Measurements from ENCODE around the gene DENND10.
"Not testable (repeated sequence)": the region's sequence is repeated elsewhere in the genome, so short reads cannot be mapped to it uniquely, and the experiment has no call there.

Gene DENND10

GRCh38 chr10:119135513-119135881 is 31.6 kb downstream of the DENND10 start:
- DNase-seq, result peak; percentile 63

DNA sequence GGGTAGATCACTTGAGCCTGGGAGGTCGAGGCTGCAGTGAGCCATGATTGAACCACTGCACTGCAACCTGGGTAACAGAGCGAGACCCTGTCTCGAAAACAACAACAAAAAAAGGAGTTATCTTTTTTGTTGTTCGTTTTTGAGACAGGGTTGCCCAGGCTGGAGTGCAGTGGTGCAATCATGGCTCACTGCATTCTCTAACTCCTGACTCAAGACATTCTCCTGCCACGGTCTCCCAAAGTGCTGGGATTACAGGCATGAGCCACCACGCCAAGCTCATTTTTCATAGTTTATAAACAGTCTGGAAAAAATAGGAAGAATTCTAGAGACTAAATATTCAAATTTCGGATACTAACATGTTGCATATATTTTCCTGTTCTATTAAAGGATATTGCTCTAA is 32.2 kb downstream of the DENND10 start:
- no peak for DNase-seq

GRCh38 chr10:119137878-119138277 is 34.0 kb downstream of the DENND10 start:
- DNase-seq, result not testable (repeated sequence)

- no peak for DNase-seq
Measured at GRCh38 chr10:119138346-119139306, 34.7 kb downstream of the DENND10 start.

DNA sequence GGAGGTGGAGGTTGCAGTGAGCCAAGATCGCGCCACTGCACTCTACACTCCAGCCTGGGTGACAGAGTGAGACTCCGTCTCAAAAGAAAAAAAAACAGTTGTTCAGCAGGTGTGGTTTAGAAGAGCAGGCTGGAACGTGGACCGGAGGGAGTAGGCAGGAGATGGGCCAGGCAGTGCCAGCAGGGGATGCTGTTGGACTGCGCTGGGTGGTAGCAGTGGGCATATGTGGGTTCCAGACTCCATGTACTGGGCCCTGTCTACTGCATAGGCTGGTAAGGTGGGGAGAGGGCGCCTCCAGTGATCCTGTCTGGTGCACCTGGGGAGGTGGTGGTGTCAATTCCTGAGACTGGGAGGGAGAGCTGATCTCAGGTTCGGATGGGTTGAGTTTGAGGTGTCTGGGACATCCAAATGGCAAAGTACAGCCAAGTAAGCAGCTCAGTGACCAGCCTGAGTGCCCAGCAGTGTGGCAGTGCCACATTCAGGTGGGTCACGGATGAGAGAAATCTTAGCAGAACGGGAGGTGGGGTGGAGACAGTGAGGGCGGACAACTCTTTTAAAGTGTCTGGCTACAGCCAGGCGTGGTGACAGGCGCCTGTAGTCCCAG is 35.7 kb downstream of the DENND10 start:
- DNase-seq, result peak; percentile 19

- DNase-seq, result no peak
Measured at GRCh38 chr10:119140603-119141245, 36.8 kb downstream of the DENND10 start.

DNA sequence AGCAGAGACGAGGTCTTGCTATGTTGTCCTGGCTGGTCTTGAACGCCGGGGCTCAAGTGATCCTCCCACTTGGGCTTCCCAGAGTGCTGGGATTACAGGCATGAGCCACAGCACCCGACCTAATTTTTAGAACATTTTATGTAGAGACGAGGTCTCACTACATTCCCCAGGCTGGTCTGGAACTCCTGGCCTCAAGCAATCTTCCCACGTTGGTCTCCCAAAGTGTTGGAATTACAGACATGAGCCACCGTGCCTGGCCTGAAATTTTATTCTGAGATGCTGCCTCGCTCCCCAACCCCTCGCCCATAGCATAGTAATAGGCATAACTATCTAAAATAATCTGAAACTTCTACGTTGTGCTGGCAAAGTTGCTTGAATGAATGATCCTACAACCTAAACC is 39.7 kb downstream of the DENND10 start:
- no peak for DNase-seq

DNA sequence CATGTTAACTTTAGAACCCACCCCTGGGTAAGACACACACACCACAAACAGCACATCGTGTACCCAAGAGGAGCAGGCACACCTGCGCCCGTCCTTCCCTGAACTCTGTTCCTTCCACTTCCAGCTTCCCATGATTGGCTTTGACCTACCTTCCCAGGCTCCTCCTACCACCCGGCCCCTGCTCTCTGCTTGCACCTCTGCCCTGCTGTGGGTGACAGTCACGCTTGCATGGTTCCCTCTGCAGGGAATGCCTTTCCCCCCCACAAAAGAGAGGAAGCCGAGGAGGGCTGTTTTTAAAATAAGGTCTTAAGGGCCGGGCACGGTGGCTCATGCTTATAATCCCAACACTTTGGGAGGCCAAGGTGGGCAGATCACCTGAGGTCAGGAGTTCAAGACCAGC is 45.2 kb downstream of the DENND10 start:
- DNase-seq, result no peak

DNA sequence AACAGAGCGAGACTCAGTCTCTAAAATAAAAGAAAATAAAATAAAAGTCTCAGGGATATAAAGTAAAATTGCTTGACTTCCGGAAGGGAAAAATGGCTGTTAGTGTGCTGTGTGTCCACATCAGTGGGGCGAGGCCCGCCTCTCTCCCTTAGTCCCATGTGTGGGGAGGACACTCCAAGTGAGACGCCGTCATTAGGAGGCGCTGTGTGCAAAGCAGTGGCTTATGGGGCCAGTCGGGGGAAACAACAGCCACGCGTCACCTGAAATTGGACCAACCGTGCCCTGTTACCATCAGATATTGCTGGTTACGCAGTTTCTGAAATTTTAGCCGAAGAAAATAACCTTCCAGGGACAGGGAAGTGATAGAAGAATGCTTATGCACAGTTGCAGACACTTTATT is 45.8 kb downstream of the DENND10 start:
- DNase-seq, result no peak

DNA sequence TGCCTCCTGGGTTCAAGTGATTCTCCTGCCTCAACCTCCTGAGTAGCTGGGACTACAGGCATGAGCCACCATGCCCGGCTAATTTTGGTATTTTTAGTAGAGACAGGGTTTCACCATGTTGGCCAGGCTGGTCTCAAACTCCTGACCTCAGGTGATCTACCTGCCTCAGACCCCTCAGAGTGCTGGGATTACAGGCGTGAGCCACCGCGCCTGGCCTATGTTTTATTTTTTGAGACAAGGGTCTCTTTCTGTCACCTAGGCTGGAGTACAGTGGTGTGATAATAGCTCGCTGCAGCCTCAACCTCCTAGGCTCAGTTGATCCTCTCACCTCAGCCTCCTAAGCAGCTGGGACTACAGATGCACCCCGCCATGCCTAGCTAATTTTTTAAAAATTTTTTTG is 47.7 kb downstream of the DENND10 start:
- not testable (repeated sequence) for DNase-seq

- DNase-seq, result no peak
Measured at GRCh38 chr10:119153041-119153440, 49.1 kb downstream of the DENND10 start.

- DNase-seq, result no peak
Measured at GRCh38 chr10:119153661-119154060, 49.7 kb downstream of the DENND10 start.

GRCh38 chr10:119159332-119159731 is 55.4 kb downstream of the DENND10 start:
- DNase-seq, result no peak

DNA sequence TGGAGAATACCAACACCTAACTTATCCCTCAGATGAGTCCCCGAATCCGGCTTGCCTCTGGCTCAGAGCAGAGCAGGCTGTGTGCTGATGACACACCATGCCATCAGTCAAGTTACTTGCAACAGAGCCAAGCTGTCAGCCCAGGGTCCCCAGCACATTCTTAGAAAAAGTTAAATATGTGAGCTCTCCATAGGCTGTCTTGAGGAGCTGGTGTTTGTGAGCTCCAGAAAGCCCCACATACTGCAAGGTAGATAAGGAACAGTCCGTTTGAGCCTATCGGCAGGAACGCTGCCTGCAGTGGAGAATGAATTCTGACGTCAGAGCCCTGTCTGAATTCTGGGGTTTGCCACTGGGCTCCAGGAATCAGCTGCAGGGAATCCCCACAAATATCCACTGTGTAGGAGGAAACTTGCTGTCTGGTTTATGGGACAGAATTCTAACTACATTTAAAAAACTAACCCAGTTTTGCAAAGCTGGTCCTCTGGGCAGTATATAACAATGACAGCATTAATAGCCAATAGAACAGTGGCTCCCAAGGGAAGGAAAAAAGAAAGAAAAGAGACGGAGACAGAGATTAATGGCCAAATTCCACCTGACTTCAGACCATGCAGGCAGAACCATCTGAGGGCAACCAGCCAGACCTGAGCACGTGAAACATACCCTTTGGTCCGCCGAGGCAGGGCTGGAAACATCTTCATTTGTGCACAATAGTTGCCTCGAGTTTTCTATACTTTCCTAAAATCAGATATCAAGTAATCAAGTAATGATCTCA is 58.0 kb downstream of the DENND10 start:
- DNase-seq, result peak; percentile 67

DNA sequence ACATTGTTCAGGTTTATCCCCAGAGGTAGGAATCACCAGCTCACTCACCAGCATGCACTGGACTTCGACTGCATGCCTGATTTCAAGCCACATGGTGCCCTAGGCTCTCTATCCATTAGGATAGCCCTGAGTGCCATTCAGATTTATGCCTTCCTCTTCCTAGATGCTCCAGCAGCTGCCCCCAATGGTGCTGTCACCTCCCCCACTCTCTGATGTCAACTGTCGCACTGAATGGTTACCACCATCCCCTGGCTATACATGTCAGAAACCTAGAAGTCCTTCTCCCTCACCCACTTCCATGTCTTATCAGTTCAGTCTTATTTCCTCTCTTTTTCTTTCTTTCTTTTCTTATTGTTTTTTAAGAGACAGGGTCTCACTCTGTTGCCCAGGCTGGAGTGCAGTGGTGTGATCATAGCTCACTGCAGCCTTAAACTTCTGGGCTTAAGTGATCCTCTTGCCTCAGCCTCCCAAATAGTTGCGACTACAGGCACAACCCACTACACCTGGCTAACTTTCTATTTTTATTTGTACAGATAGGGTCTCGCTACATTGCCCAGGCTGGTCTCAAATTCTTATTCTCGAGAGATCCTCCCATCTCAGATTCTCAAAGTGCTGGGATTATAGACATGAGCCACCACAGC is 58.7 kb downstream of the DENND10 start:
- DNase-seq, result no peak

- DNase-seq, result peak; percentile 43
Measured at GRCh38 chr10:119165171-119166117, 61.5 kb downstream of the DENND10 start, which contains the start of gene SFXN4. Gene SFXN4 (minus strand): TSS chr10:119165714. CDS start chr10:119165647, 67 bp downstream.

DNA sequence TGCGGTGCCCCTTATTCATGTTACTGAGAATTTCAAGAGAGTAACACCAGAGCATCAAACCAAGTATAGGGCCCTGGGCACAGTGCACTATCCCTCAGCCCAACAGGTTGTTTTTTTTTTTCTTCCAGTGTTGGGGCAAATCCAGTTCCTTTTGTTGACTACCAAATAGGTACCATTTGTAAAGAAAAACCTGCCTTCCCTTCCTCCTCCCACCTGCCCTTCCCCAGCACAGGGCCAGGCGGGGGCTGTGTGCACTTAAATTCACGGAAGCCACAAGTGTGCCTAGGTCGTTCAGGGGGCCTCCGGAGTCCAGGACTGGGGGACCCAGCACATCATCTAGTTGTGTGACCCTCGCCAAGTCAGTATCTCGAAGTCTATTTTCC is 62.2 kb downstream of the DENND10 start:
- DNase-seq, result no peak

- DNase-seq, result no peak
Measured at GRCh38 chr10:119166564-119166963, 62.7 kb downstream of the DENND10 start.

DNA sequence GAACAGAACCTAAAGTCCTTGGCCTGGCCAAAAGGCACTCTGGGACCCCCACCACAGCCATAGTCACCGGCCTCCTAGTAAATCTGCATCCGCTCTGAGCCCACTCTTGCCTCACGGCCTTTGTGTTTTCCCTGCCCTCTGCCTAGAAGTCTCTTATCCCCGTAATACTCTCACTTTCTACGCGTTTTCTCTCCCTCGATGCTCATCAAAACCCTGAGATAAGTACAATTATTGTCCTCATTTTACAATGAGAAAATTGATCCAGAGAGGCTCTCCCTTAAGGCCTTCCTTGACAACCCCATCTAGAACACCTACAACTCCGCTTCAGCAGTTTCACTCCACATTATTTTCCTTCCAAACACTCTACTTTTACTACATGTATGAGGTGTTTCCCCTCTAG is 63.1 kb downstream of the DENND10 start:
- DNase-seq, result no peak

DNA sequence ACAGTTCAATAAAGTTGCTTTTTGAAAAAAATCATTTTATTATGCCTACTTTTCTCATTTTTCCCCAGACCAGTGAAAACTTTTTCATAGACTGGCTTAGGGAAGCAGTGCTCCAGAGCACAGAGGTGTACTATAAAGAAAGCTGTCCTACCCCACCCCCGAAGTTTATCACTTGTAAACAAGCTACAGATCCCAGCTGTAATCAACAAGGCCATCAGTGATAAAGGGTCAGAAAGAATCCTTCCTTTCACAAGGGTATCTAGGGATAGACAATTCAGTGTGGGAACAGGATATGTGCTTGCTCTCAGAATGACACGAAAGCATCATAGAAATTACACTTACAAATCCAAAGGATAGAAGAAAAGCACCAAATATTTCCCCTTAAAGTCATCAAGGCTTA is 70.2 kb downstream of the DENND10 start:
- DNase-seq, result no peak

GRCh38 chr10:119176166-119176565 is 72.3 kb downstream of the DENND10 start:
- no peak for DNase-seq

Data from fibroblast of upper back skin (primary cell).